ENCODE results near the gene SELENOV.

DNA sequence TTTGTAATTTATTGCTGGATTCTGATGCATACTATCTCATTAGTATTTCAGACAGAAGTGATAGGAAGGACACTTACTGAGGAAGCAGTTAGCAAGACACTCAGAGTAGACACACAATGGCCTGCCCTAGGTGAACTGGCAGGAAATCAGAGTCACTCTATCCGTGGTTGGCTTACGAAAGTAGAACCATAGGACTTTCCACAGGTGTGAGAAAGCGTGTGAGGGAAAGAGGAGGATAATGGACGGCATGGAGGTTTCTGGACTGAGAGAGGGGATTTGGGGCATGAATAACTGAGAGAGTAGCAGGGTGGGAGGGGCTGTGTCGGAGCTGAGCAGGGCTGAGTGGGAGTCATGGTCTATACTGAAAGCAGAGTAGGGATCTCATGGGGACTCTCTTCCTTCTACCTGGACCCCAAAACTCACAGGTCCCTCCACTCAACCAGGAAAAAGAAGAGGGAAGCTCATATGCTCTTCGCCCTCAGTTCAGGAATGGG is 43.7 kb downstream of the SELENOV start:
- TF ChIP-seq ZFP36 (IDR thresholded peaks at IDR 0.05; ENCODE audit: low read depth, low read length, partially characterized antibody), result no peak
- TF ChIP-seq, protein P1, sequence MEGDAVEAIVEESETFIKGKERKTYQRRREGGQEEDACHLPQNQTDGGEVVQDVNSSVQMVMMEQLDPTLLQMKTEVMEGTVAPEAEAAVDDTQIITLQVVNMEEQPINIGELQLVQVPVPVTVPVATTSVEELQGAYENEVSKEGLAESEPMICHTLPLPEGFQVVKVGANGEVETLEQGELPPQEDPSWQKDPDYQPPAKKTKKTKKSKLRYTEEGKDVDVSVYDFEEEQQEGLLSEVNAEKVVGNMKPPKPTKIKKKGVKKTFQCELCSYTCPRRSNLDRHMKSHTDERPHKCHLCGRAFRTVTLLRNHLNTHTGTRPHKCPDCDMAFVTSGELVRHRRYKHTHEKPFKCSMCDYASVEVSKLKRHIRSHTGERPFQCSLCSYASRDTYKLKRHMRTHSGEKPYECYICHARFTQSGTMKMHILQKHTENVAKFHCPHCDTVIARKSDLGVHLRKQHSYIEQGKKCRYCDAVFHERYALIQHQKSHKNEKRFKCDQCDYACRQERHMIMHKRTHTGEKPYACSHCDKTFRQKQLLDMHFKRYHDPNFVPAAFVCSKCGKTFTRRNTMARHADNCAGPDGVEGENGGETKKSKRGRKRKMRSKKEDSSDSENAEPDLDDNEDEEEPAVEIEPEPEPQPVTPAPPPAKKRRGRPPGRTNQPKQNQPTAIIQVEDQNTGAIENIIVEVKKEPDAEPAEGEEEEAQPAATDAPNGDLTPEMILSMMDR (IDR thresholded peaks at IDR 0.05 in 2 of 3, conservative IDR thresholded peaks at IDR 0.05 in 1 of 3; ENCODE audit: insufficient read depth in 2 of 3, low read depth in 1 of 3, low read length in 3 of 3), result no peak

Data from K562 (cell line).